Transverse colon (tissue), 4 donors: ENCODE results near the gene ZNF423. TPM values are rescaled to one million over a fixed set of nuclear protein-coding genes. Genes with fewer than 3 reads are reported as not detected.

ENCODE experiments used
- DNase-seq: peaks from one replicate; pipeline ENCODE4 v3.0.0-alpha.2; 2019
- H3K27ac ChIP-seq, 4 donors: fragments of 200-600 bp; sonication (generic); 2 replicates each; pipeline ENCODE4 v1.5.1; 2016 to 2018; ENCODE audit warnings: inconsistent platforms in 4 of 4
- H3K27me3 ChIP-seq: fragments of 200-600 bp; sonication (generic); 2 replicates; pipeline ENCODE4 v1.5.1; 2017; ENCODE audit warnings: inconsistent platforms
- H3K36me3 ChIP-seq, 4 donors: fragments of 200-600 bp; sonication (generic); 2 replicates each; pipeline ENCODE4 v1.5.1; 2017 to 2019; ENCODE audit warnings: inconsistent platforms in 4 of 4
- H3K4me1 ChIP-seq, 4 donors: fragments of 200-600 bp; sonication (generic); 2 replicates each; pipeline ENCODE4 v1.5.1; 2017 to 2020; ENCODE audit warnings: inconsistent platforms in 4 of 4
- H3K4me3 ChIP-seq, 4 donors: fragments of 200-600 bp; sonication (generic); 1 replicate in 1 of 4; 2 replicates in 3 of 4; pipeline versions ENCODE4 v1.5.1 to v1.6.1; 2017 to 2019; ENCODE audit warnings: inconsistent platforms in 4 of 4
- H3K9me3 ChIP-seq, 2 donors: fragments of 200-600 bp; sonication (generic); 2 replicates each; pipeline ENCODE4 v1.5.1; 2017 to 2019; ENCODE audit warnings: inconsistent platforms in 2 of 2
- EP300 ChIP-seq: sonication (generic); formaldehyde crosslinking; IDR thresholded peaks from one replicate; pipeline ENCODE4 v1.6.1; 2017; ENCODE audit warnings: antibody characterized with exemption, low read depth
- POLR2A ChIP-seq: fragments of 450-650 bp; IDR thresholded peaks from one replicate; pipeline ENCODE4 v1.6.1; 2016; ENCODE audit warnings: antibody characterized with exemption, mild to moderate bottlenecking, moderate library complexity
- POLR2AphosphoS5 ChIP-seq, 3 donors: sonication (generic); formaldehyde crosslinking; IDR thresholded peaks; one replicate each; pipeline ENCODE4 v1.6.1; 2016; ENCODE audit warnings: antibody characterized with exemption in 3 of 3
- WGBS, 2 donors: methylation state at CpG; one replicate each; pipeline ENCODE4 v1.1.5; 2018; ENCODE audit warnings: low coverage in 1 of 2; 5-methylcytosine and 5-hydroxymethylcytosine counted together
- in situ Hi-C, 4 donors: fragments of 200-750 bp; cut with MboI; loops; one replicate each; pipeline versions ENCODE4 v1.15.0 to v1.15.1; 2017; ENCODE audit warnings: low sequenced_read_pairs in 3 of 4, low pct_ligation_motif_present in 1 of 4, low pct_unique_long_range_greater_than_20kb in 1 of 4
- intact Hi-C: fragments of 100-400 bp; cut with DNase I; formaldehyde crosslinking; loops from one replicate; pipeline ENCODE4 v1.15.1; 2023; ENCODE audit warnings: low total_unique reads
- total RNA-seq, 4 donors: library from RNA; depleted of rRNA; stranded (reverse); fragments of >200 nt; gene quantifications; one replicate each; pipeline ENCODE4 v1.1.0, GENCODE V29; 2016
- TF ChIP-seq, protein P1 (sequence below), 5 experiments: fragments of 200-600 bp in 3 of 5; fragments of 450-650 bp in 2 of 5; sonication (generic) in 3 of 5; IDR thresholded peaks; 1 replicate in 2 of 5; 2 replicates in 3 of 5; pipeline ENCODE4 v1.5.1; 2016 to 2017; ENCODE audit warnings: antibody characterized with exemption in 5 of 5, inconsistent platforms in 3 of 5, mild to moderate bottlenecking in 2 of 5, moderate library complexity in 1 of 5

Gene ZNF423
- total RNA-seq, 4 donors from 2014 or later = 4.9 to 13.1 (median 7.2) TPM

DNA sequence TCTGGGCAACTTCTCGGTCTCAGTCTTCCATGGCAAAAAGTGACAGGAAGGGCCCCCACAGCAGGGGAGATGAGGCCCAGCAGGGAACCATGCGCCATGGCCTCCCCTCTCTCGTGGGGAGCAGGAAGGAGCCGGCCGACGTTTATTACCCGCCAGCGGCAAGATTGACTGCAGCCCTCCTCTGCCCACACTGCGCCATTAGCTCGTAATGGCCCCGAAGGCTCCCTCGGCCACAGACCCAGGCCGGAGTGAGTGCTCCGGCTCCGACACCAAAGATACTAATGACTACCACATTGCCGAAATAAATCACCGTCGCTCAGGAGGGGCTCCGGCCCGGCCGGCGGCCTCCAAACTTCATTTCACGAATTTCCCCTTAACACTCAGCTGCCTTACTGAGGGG is 255.4 kb downstream of the ZNF423 start:
- Histone ChIP-seq H3K27me3 (no peaks in the 10 kb centered on the region), H3K4me3 (no peak overlapping the region), H3K9me3 (no peaks in the 10 kb centered on the region), H3K27ac (no peak overlapping the region), H3K36me3 (no peaks in the 10 kb centered on the region), H3K4me1 (peaks cover 0 to 12% (median 6%) of the 10 kb centered on the region in 4 donors)
- 88 to 89% methylated on average over 1 to 23 of the region's 23 CpGs for WGBS, 2 donors
- intact Hi-C loops (no loop called here), in situ Hi-C loops (loop anchor here in 1 of 4 donors (25.0 kb wide), 1 partner anchor 262 kb away; the partner anchor contains the start of gene ZNF423)
- TF ChIP-seq POLR2A = no peak
- no peak for TF ChIP-seq POLR2AphosphoS5 (IDR thresholded peaks at IDR 0.05)
- TF ChIP-seq, protein P1, sequence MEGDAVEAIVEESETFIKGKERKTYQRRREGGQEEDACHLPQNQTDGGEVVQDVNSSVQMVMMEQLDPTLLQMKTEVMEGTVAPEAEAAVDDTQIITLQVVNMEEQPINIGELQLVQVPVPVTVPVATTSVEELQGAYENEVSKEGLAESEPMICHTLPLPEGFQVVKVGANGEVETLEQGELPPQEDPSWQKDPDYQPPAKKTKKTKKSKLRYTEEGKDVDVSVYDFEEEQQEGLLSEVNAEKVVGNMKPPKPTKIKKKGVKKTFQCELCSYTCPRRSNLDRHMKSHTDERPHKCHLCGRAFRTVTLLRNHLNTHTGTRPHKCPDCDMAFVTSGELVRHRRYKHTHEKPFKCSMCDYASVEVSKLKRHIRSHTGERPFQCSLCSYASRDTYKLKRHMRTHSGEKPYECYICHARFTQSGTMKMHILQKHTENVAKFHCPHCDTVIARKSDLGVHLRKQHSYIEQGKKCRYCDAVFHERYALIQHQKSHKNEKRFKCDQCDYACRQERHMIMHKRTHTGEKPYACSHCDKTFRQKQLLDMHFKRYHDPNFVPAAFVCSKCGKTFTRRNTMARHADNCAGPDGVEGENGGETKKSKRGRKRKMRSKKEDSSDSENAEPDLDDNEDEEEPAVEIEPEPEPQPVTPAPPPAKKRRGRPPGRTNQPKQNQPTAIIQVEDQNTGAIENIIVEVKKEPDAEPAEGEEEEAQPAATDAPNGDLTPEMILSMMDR (IDR thresholded peaks at IDR 0.05) = no peak
- TF ChIP-seq EP300 = no peak
- DNase-seq = no peak

DNA sequence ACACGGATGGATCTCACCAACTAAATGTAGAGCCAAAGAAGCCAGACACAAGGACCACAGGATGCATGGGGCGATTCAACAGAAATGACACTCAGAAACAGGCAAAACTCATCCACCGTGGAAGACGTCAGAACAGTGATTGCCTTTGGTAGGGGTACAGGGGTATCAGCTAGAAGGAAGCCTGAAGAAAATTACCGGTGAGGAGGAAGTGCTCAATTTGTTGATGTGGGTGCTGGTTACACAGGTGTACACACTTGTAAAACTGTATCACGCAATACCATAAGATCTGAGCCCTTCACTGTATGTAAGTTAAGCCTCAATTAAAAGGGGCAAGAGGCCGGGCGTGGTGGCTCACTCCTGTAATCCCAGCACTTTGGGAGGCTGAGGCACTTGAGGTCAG is 256.2 kb downstream of the ZNF423 start:
- Histone ChIP-seq H3K27me3 (no peaks in the 10 kb centered on the region), H3K27ac (no peak overlapping the region), H3K9me3 (no peaks in the 10 kb centered on the region), H3K4me1 (peaks cover 0 to 19% (median 7%) of the 10 kb centered on the region in 4 donors), H3K36me3 (no peaks in the 10 kb centered on the region), H3K4me3 (no peak overlapping the region)
- 52 to 54% methylated on average over 6 to 7 of the region's 8 CpGs for WGBS, 2 donors
- DNase-seq = no peak
- in situ Hi-C loops (loop anchor here in 2 of 4 donors (25.0 kb wide), 2 partner anchors 187 to 263 kb away; partner anchors contain the start of gene ZNF423 (in 1 of the 2)), intact Hi-C loops (no loop called here)
- TF ChIP-seq EP300 = no peak
- TF ChIP-seq, protein P1 (IDR thresholded peaks at IDR 0.05) = no peak
- TF ChIP-seq POLR2A = no peak
- no peak for TF ChIP-seq POLR2AphosphoS5 (IDR thresholded peaks at IDR 0.05)

DNA sequence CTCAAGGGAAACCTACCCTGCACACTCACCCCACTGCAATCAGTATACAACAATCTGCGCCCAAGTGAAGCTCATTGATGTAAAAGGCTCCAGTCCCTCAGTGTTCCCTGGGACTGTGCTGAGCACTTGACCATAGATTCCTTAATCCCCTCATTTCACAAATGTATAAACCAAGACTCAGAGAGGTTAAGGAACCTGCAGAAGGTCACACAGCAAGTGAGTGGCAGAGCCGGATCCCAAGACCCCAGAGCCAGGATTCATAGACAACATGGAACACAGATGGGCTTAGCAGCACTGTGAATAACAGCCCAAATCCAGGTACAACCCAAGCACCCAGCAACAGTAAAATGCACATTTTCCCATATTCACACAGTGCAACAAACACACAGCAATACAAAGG is 256.6 kb downstream of the ZNF423 start:
- in situ Hi-C loops = loop anchor here in 1 of 4 donors (25.0 kb wide), 1 partner anchor 187 kb away; no protein-coding TSS in a partner anchor
- intact Hi-C loops = no loop called here

DNA sequence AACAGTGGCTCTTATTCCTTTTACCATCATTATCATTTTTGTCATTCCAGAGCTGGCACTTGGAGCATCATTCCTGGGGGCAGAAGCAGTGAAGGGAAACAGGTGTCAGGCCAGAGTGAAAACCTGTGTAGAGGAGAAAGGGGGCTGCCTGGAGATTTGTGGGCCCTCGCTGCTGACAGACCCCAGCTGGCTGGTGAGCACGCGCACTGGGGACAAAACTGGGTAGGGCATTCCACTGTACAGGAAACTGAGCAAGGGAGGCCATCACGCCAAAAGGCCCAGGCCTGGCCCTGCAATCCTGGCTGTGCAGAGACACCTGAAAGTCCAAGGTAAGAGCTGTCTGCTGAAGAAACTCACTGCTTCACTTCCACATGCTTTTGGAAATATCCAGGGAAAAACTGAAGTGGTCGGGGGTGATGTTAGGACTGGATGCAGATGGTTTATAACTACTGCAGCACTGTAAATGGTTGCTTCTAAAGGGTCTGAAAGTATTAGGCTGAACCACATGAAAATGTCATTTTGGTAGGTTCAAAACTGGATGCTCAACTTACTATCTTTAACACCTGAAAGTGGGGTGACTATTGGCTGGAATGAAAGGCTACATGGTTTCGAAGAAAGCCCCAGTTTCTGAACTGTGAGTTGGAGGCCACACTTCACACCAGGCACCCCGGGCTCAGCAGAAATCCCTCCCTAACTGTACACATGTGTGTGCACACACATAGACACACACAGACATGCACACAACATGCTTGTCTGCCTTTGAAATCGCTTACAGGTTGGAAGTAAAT is 257.3 kb downstream of the ZNF423 start:
- no peaks in the 10 kb centered on the region for H3K36me3 ChIP-seq
- DNase-seq = no peak
- intact Hi-C loops = no loop called here

More for the DNA sequence above, 256.6 kb downstream of the ZNF423 start:
- Histone ChIP-seq H3K36me3 (no peaks in the 10 kb centered on the region), H3K27me3 (no peaks in the 10 kb centered on the region), H3K4me1 (peaks cover 0 to 19% (median 7%) of the 10 kb centered on the region in 4 donors), H3K27ac (no peak overlapping the region), H3K9me3 (no peaks in the 10 kb centered on the region), H3K4me3 (no peak overlapping the region)
- WGBS, 2 donors = 94% methylated on average over 2 of the region's 2 CpGs; no CpG with 5 or more reads in 1 of the 2 donors
- no peak for DNase-seq
- TF ChIP-seq, protein P1 (IDR thresholded peaks at IDR 0.05) = no peak
- TF ChIP-seq POLR2A = no peak
- TF ChIP-seq EP300 = no peak
- TF ChIP-seq POLR2AphosphoS5 (IDR thresholded peaks at IDR 0.05) = no peak

More for the DNA sequence above, 257.3 kb downstream of the ZNF423 start:
- Histone ChIP-seq H3K4me1 (peaks cover 0 to 19% (median 7%) of the 10 kb centered on the region in 4 donors), H3K27ac (peak overlapping the region in 1 of 4 donors; percentile 0), H3K9me3 (no peaks in the 10 kb centered on the region), H3K4me3 (no peak overlapping the region), H3K27me3 (no peaks in the 10 kb centered on the region)
- in situ Hi-C loops = loop anchor here in 1 of 4 donors (25.0 kb wide), 1 partner anchor 186 kb away; no protein-coding TSS in a partner anchor
- WGBS, 2 donors = 78 to 90% methylated on average over 2 to 8 of the region's 8 CpGs
- TF ChIP-seq POLR2A (no peak), POLR2AphosphoS5 (IDR thresholded peaks at IDR 0.05) (no peak), EP300 (no peak)
- TF ChIP-seq, protein P1 (IDR thresholded peaks at IDR 0.05) = no peak
